SU-DHL-6 (cell line): Measurements from ENCODE around the gene NEGR1.

Source experiments
- H2AFZ ChIP-seq: fragments of 200-600 bp; sonication (generic); 2 replicates; pipeline ENCODE4 v1.6.1; 2014; ENCODE audit warnings: low read depth, mild to moderate bottlenecking, moderate library complexity, mixed read lengths, antibody characterized with exemption, low read length; ENCODE audit not compliant: severe bottlenecking
- H3F3A ChIP-seq: fragments of 200-600 bp; shearing (Covaris generic); 2 replicates; pipeline ENCODE4 v1.6.0; 2016; ENCODE audit warnings: antibody characterized with exemption, mild to moderate bottlenecking; ENCODE audit not compliant: insufficient read depth
- H3K27ac ChIP-seq: fragments of 200-600 bp; sonication (generic); 2 replicates; pipeline ENCODE4 v1.5.1; 2016; ENCODE audit warnings: low read depth, mild to moderate bottlenecking, low read length, moderate library complexity, mixed read lengths
- H3K27me3 ChIP-seq: fragments of 200-600 bp; sonication (generic), shearing (Covaris generic); 2 replicates; pipeline ENCODE4 v1.6.0; 2014; ENCODE audit warnings: mild to moderate bottlenecking, low read length
- H3K36me3 ChIP-seq: fragments of 200-600 bp; sonication (generic); 2 replicates; pipeline ENCODE4 v1.6.1; 2014; ENCODE audit warnings: mild to moderate bottlenecking, low read length, mixed read lengths
- H3K4me2 ChIP-seq: fragments of 300-600, 200-600 bp; shearing (Covaris generic), sonication (generic); 2 replicates; pipeline ENCODE4 v1.6.0; 2014; ENCODE audit warnings: low read length, low read depth, mild to moderate bottlenecking; ENCODE audit not compliant: poor library complexity, severe bottlenecking
- H3K4me3 ChIP-seq: fragments of 200-600 bp; sonication (generic); 2 replicates; pipeline ENCODE4 v1.5.1; 2014; ENCODE audit warnings: antibody characterized with exemption, low read length, mild to moderate bottlenecking, mixed read lengths; ENCODE audit not compliant: insufficient read depth, poor library complexity, severe bottlenecking
- H3K79me2 ChIP-seq: fragments of 200-600 bp; sonication (generic); 2 replicates; pipeline ENCODE4 v1.6.1; 2014; ENCODE audit warnings: mild to moderate bottlenecking, low read length, moderate library complexity; ENCODE audit not compliant: insufficient read depth
- H3K9ac ChIP-seq: fragments of 200-600 bp; sonication (generic); 2 replicates; pipeline ENCODE4 v1.7.0; 2014; ENCODE audit warnings: mild to moderate bottlenecking, low read length
- H3K9me2 ChIP-seq: fragments of 200-600 bp; sonication (generic); replicated peaks from 2 replicates; pipeline ENCODE4 v1.6.1; 2014; ENCODE audit warnings: low read length; ENCODE audit not compliant: insufficient read depth
- H3K9me3 ChIP-seq: fragments of 200-600 bp; sonication (generic); 2 replicates; pipeline ENCODE4 v1.6.1; 2014; ENCODE audit warnings: low read length, mixed read lengths; ENCODE audit not compliant: insufficient read depth
- H4K20me1 ChIP-seq: fragments of 200-600 bp; sonication (generic); 2 replicates; pipeline ENCODE4 v1.6.1; 2014; ENCODE audit warnings: low read depth, mild to moderate bottlenecking, antibody characterized with exemption, low read length, moderate library complexity, mixed read lengths
- EZH2phosphoT487 ChIP-seq: fragments of 200-600 bp; sonication (generic), shearing (Covaris generic); conservative IDR thresholded peaks from 2 replicates; pipeline ENCODE4 v1.6.1; 2018; ENCODE audit warnings: mild to moderate bottlenecking, antibody characterized with exemption, low read length, moderate library complexity, mixed read lengths
- TF ChIP-seq, protein P1 (sequence below): fragments of 200-600 bp; sonication (generic); IDR thresholded peaks from one replicate; pipeline ENCODE4 v1.5.1; 2017; ENCODE audit warnings: antibody characterized with exemption, mild to moderate bottlenecking, low read length, moderate library complexity; ENCODE audit not compliant: insufficient read depth, poor library complexity, severe bottlenecking

Gene NEGR1

DNA sequence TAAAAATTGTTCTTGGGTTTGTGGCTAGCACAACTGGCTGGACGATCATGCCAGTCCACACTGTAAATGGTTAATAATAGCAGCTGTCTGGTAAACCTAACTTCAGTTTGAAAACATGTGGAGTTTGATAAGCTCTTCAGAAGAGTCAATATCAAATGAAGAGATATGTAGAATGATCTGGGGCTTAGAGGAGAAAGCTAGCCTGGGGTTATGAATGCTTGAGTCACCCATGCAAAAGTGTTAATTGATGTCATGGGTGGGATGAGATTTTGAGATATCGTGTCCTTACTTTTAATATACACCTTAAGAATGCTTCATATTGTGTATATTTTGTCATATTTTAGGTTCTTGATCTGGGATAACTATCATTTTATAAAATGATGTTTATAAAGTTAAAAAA is 646.8 kb downstream of the NEGR1 start:
- Histone ChIP-seq H3K4me3 (no peak overlapping the region), H3K9me2 (0 out of 2 replicates have a peak, but pooled peaks cover 3% of the 10 kb centered on the region), H3K9me3 (no peaks in the 10 kb centered on the region), H3K79me2 (no peaks in the 10 kb centered on the region), H3K4me2 (no peak overlapping the region), H3K27me3 (no peaks in the 10 kb centered on the region), H3F3A (no peaks in the 10 kb centered on the region), H3K9ac (no peak overlapping the region), H3K27ac (no peak overlapping the region), H4K20me1 (no peaks in the 10 kb centered on the region), H3K36me3 (no peaks in the 10 kb centered on the region), H2AFZ (no peak overlapping the region)
- TF ChIP-seq, protein P1, sequence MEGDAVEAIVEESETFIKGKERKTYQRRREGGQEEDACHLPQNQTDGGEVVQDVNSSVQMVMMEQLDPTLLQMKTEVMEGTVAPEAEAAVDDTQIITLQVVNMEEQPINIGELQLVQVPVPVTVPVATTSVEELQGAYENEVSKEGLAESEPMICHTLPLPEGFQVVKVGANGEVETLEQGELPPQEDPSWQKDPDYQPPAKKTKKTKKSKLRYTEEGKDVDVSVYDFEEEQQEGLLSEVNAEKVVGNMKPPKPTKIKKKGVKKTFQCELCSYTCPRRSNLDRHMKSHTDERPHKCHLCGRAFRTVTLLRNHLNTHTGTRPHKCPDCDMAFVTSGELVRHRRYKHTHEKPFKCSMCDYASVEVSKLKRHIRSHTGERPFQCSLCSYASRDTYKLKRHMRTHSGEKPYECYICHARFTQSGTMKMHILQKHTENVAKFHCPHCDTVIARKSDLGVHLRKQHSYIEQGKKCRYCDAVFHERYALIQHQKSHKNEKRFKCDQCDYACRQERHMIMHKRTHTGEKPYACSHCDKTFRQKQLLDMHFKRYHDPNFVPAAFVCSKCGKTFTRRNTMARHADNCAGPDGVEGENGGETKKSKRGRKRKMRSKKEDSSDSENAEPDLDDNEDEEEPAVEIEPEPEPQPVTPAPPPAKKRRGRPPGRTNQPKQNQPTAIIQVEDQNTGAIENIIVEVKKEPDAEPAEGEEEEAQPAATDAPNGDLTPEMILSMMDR: no peak
- TF ChIP-seq EZH2phosphoT487: no peak

GRCh38 chr1:71634159-71634558 is 648.2 kb downstream of the NEGR1 start:
- Histone ChIP-seq H3K27me3 (no peaks in the 10 kb centered on the region), H3K9me2 (0 out of 2 replicates have a peak, but pooled peaks cover 3% of the 10 kb centered on the region), H2AFZ (no peak overlapping the region), H3K9ac (no peak overlapping the region), H3K79me2 (no peaks in the 10 kb centered on the region), H3K4me2 (no peak overlapping the region), H4K20me1 (no peaks in the 10 kb centered on the region), H3K27ac (no peak overlapping the region), H3K4me3 (no peak overlapping the region), H3K36me3 (no peaks in the 10 kb centered on the region), H3K9me3 (no peaks in the 10 kb centered on the region), H3F3A (no peaks in the 10 kb centered on the region)
- TF ChIP-seq, protein P1: no peak
- TF ChIP-seq EZH2phosphoT487: no peak

GRCh38 chr1:71630073-71630472 is 652.3 kb downstream of the NEGR1 start:
- H4K20me1 ChIP-seq: no peaks in the 10 kb centered on the region
- no peaks in the 10 kb centered on the region for H3K79me2 ChIP-seq
- H3K27me3 ChIP-seq: no peaks in the 10 kb centered on the region
- TF ChIP-seq, protein P1: no peak
- no peak for TF ChIP-seq EZH2phosphoT487
- H3K27ac ChIP-seq: no peak overlapping the region
- no peaks in the 10 kb centered on the region for H3F3A ChIP-seq
- no peak overlapping the region for H3K4me3 ChIP-seq
- no peak overlapping the region for H3K9ac ChIP-seq
- no peaks in the 10 kb centered on the region for H3K36me3 ChIP-seq
- H2AFZ ChIP-seq: no peak overlapping the region
- H3K9me2 ChIP-seq: no peaks in the 10 kb centered on the region
- no peak overlapping the region for H3K4me2 ChIP-seq
- no peaks in the 10 kb centered on the region for H3K9me3 ChIP-seq
